GM12878 (cell line): Measurements from ENCODE around the gene ADSS2.

Experiments
- BRCA1 ChIP-seq: IDR thresholded peaks from 2 replicates; pipeline ENCODE4 v1.6.1; 2011; ENCODE audit warnings: low read depth, low read length, improper control_type of control experiment
- CEBPB ChIP-seq, 2 experiments: fragments of 150-350 bp in 1 of 2; IDR thresholded peaks; 2 replicates each; pipeline ENCODE4 v1.6.1; 2012 to 2014; ENCODE audit warnings: low read depth in 2 of 2, low read length in 2 of 2, borderline replicate concordance in 1 of 2, inconsistent platforms in 1 of 2
- CUX1 ChIP-seq: IDR thresholded peaks from 2 replicates; pipeline ENCODE4 v1.6.1; 2012; ENCODE audit warnings: improper control_type of control experiment, low read depth, low read length; ENCODE audit not compliant: insufficient replicate concordance
- EP300 ChIP-seq, 2 experiments: fragments of 150-350 bp in 1 of 2; IDR thresholded peaks; 2 replicates each; pipeline ENCODE4 v1.6.1; 2011 to 2012; ENCODE audit warnings: low read depth in 2 of 2, low read length in 2 of 2, borderline replicate concordance in 1 of 2, improper control_type of control experiment in 1 of 2, inconsistent platforms in 1 of 2; ENCODE audit not compliant: control insufficient read depth in 1 of 2
- FOXK2 ChIP-seq: fragments of 450-650 bp; IDR thresholded peaks from 2 replicates; pipeline ENCODE4 v1.6.1; 2017; ENCODE audit warnings: mild to moderate bottlenecking, moderate library complexity
- GATAD2B ChIP-seq: fragments of 450-650 bp; conservative IDR thresholded peaks from 2 replicates; pipeline ENCODE4 v1.6.1; 2017; ENCODE audit warnings: low read depth, mild to moderate bottlenecking, moderate library complexity
- JUND ChIP-seq: IDR thresholded peaks from 2 replicates; pipeline ENCODE4 v1.6.1; 2012; ENCODE audit warnings: low read depth, mild to moderate bottlenecking, low read length, improper control_type of control experiment, moderate library complexity
- MAX ChIP-seq: IDR thresholded peaks from 2 replicates; pipeline ENCODE4 v1.6.1; 2012; ENCODE audit warnings: low read depth, low read length, improper control_type of control experiment
- MTA2 ChIP-seq: fragments of 450-650 bp; IDR thresholded peaks from 2 replicates; pipeline ENCODE4 v1.6.1; 2016; ENCODE audit warnings: low read depth, mild to moderate bottlenecking, moderate library complexity
- POLR2AphosphoS2 ChIP-seq: IDR thresholded peaks from 2 replicates; pipeline ENCODE4 v1.6.1; 2011; ENCODE audit warnings: low read depth, mild to moderate bottlenecking, low read length, improper control_type of control experiment, moderate library complexity
- POLR2AphosphoS5 ChIP-seq: IDR thresholded peaks from 2 replicates; pipeline ENCODE4 v1.6.1; 2011; ENCODE audit warnings: mild to moderate bottlenecking, low read length, inconsistent platforms
- RB1 ChIP-seq: fragments of 450-650 bp; formaldehyde crosslinking; IDR thresholded peaks from 2 replicates; pipeline ENCODE4 v1.6.1; 2017; ENCODE audit warnings: mild to moderate bottlenecking, borderline replicate concordance
- ZBTB11 ChIP-seq: fragments of 450-650 bp; formaldehyde crosslinking; IDR thresholded peaks from 2 replicates; pipeline ENCODE4 v1.5.0; 2022; ENCODE audit warnings: mild to moderate bottlenecking, missing genetic modification characterization

- TF ChIP-seq ZBTB11 (CRISPR knock-in tag) (no peak), JUND (no peak), EP300 (IDR thresholded peaks at IDR 0.05; ENCODE audit: borderline replicate concordance in 1 of 2, control insufficient read depth in 1 of 2, low read depth in 2 of 2, low read length in 2 of 2) (no peak), POLR2AphosphoS2 (no peak), CUX1 (no peak), MAX (no peak), CEBPB (IDR thresholded peaks at IDR 0.05; ENCODE audit: borderline replicate concordance in 1 of 2, low read depth in 2 of 2, low read length in 2 of 2) (no peak), GATAD2B (no peak), RB1 (no peak), POLR2AphosphoS5 (no peak), FOXK2 (no peak), MTA2 (no peak), BRCA1 (no peak)
Observed at GRCh38 chr1:244393604-244394176, 58.0 kb downstream of the ADSS2 start.
